ENCODE data around the gene MACROD2. TPM values are rescaled to one million over a fixed set of nuclear protein-coding genes. Genes with fewer than 3 reads are reported as not detected.

MACROD2 gene
- total RNA-seq, 4 donors from 2014 or later: 4.6 to 33.0 (median 8.3) TPM

GRCh38 chr20:15561707-15562404 lies 1566.5 kb downstream of the MACROD2 start:
- peak overlapping the region in 2 of 4 donors; percentile 4 to 26 for H3K27ac ChIP-seq
- DNase-seq: no peak
- TF ChIP-seq POLR2A (IDR thresholded peaks at IDR 0.05) (no peak), POLR2AphosphoS5 (IDR thresholded peaks at IDR 0.05) (peak in 2 of 3 donors; percentile 31 to 62)
- in situ Hi-C loops (cut with MboI; ENCODE audit: low pct_ligation_motif_present in 1 of 4, low pct_unique_long_range_greater_than_20kb in 1 of 4, low sequenced_read_pairs in 3 of 4) (no loop called here), intact Hi-C loops (cut with DNase I; ENCODE audit: low total_unique reads) (no loop called here)
- H3K9me3 ChIP-seq: no peaks in the 10 kb centered on the region
- no peaks in the 10 kb centered on the region for H3K4me1 ChIP-seq
- H3K36me3 ChIP-seq: no peaks in the 10 kb centered on the region
- 70 to 84% methylated on average over 5 of the region's 5 CpGs for WGBS, 2 donors (ENCODE audit: low coverage in 1 of 2)
- H3K4me3 ChIP-seq: no peak overlapping the region
- H3K27me3 ChIP-seq: no peaks in the 10 kb centered on the region

GRCh38 chr20:15563836-15564235 lies 1568.5 kb downstream of the MACROD2 start:
- intact Hi-C loops (cut with DNase I; ENCODE audit: low total_unique reads) (no loop called here), in situ Hi-C loops (cut with MboI; ENCODE audit: low pct_ligation_motif_present in 1 of 4, low pct_unique_long_range_greater_than_20kb in 1 of 4, low sequenced_read_pairs in 3 of 4) (no loop called here)
- H3K36me3 ChIP-seq: no peaks in the 10 kb centered on the region
- TF ChIP-seq POLR2AphosphoS5 (IDR thresholded peaks at IDR 0.05) (no peak), CTCF (IDR thresholded peaks at IDR 0.05) (no peak), EP300 (IDR thresholded peaks at IDR 0.05; ENCODE audit: low read depth) (no peak), POLR2A (IDR thresholded peaks at IDR 0.05) (no peak)
- H3K9me3 ChIP-seq: no peaks in the 10 kb centered on the region
- no peak overlapping the region for H3K27ac ChIP-seq
- no peak overlapping the region for H3K4me3 ChIP-seq
- no peak for DNase-seq
- 69% methylated on average over 4 of the region's 4 CpGs for whole genome bisulfite sequencing, 2 donors (ENCODE audit: low coverage in 1 of 2)
- H3K27me3 ChIP-seq: no peaks in the 10 kb centered on the region
- H3K4me1 ChIP-seq: no peaks in the 10 kb centered on the region

- H3K27ac ChIP-seq: no peak overlapping the region
- WGBS, 2 donors (ENCODE audit: low coverage in 1 of 2): 78% methylated on average over 3 of the region's 3 CpGs
- no peak overlapping the region for H3K4me3 ChIP-seq
- DNase-seq: no peak
- no peaks in the 10 kb centered on the region for H3K9me3 ChIP-seq
- TF ChIP-seq POLR2AphosphoS5 (IDR thresholded peaks at IDR 0.05): no peak
- TF ChIP-seq CTCF (IDR thresholded peaks at IDR 0.05): no peak
- TF ChIP-seq POLR2A (IDR thresholded peaks at IDR 0.05): no peak
- no peak for TF ChIP-seq EP300 (IDR thresholded peaks at IDR 0.05; ENCODE audit: low read depth)
- in situ Hi-C loops (cut with MboI; ENCODE audit: low pct_ligation_motif_present in 1 of 4, low pct_unique_long_range_greater_than_20kb in 1 of 4, low sequenced_read_pairs in 3 of 4): no loop called here
- no peaks in the 10 kb centered on the region for H3K4me1 ChIP-seq
- intact Hi-C loops (cut with DNase I; ENCODE audit: low total_unique reads): no loop called here
- H3K27me3 ChIP-seq: no peaks in the 10 kb centered on the region
- no peaks in the 10 kb centered on the region for H3K36me3 ChIP-seq
Observed at GRCh38 chr20:15564981-15565380, 1569.7 kb downstream of the MACROD2 start.

GRCh38 chr20:15565786-15566185 lies 1570.5 kb downstream of the MACROD2 start:
- WGBS, 2 donors (ENCODE audit: low coverage in 1 of 2): 50 to 51% methylated on average over 2 of the region's 2 CpGs
- in situ Hi-C loops (cut with MboI; ENCODE audit: low pct_ligation_motif_present in 1 of 4, low pct_unique_long_range_greater_than_20kb in 1 of 4, low sequenced_read_pairs in 3 of 4) (no loop called here), intact Hi-C loops (cut with DNase I; ENCODE audit: low total_unique reads) (no loop called here)
- no peak for TF ChIP-seq POLR2AphosphoS5 (IDR thresholded peaks at IDR 0.05)
- TF ChIP-seq EP300 (IDR thresholded peaks at IDR 0.05; ENCODE audit: low read depth): no peak
- H3K4me3 ChIP-seq: no peak overlapping the region
- H3K36me3 ChIP-seq: no peaks in the 10 kb centered on the region
- DNase-seq: no peak
- no peak overlapping the region for H3K27ac ChIP-seq
- no peaks in the 10 kb centered on the region for H3K27me3 ChIP-seq
- H3K9me3 ChIP-seq: no peaks in the 10 kb centered on the region
- no peaks in the 10 kb centered on the region for H3K4me1 ChIP-seq

- WGBS, 2 donors (ENCODE audit: low coverage in 1 of 2): 86 to 100% methylated on average over 3 to 4 of the region's 4 CpGs
- intact Hi-C loops (cut with DNase I; ENCODE audit: low total_unique reads): no loop called here
- DNase-seq: no peak
Observed at GRCh38 chr20:15567219-15567618, 1571.9 kb downstream of the MACROD2 start.

More at GRCh38 chr20:15567219-15567618, 1571.9 kb downstream of the MACROD2 start:
- TF ChIP-seq CTCF (IDR thresholded peaks at IDR 0.05) (no peak), POLR2A (IDR thresholded peaks at IDR 0.05) (no peak), EP300 (IDR thresholded peaks at IDR 0.05; ENCODE audit: low read depth) (no peak), POLR2AphosphoS5 (IDR thresholded peaks at IDR 0.05) (no peak)
- Histone ChIP-seq H3K9me3 (no peaks in the 10 kb centered on the region), H3K4me1 (no peaks in the 10 kb centered on the region), H3K27me3 (no peaks in the 10 kb centered on the region), H3K36me3 (no peaks in the 10 kb centered on the region), H3K27ac (no peak overlapping the region), H3K4me3 (no peak overlapping the region)
- in situ Hi-C loops (cut with MboI; ENCODE audit: low pct_ligation_motif_present in 1 of 4, low pct_unique_long_range_greater_than_20kb in 1 of 4, low sequenced_read_pairs in 3 of 4): no loop called here
